Activated B cell treated with CpG ODN at 0.5 μM for 24 hours (primary cell): ENCODE results near the gene PLA2G3. TPM values are rescaled to one million over a fixed set of nuclear protein-coding genes. Genes with fewer than 3 reads are reported as not detected.

Experiments
- ATAC-seq: fragments of 200-7000 bp; cut with Tn5 transposase; one replicate; pipeline ENCODE4 v1.10.0; 2021; ENCODE audit warnings: low read depth, mild to moderate bottlenecking, moderate library complexity
- CTCF ChIA-PET: fragments of 350-600 bp; sonication (Branson Sonifier 250); formaldehyde crosslinking; loops from one replicate; lab custom pipeline; 2021; ENCODE audit warnings: antibody characterized with exemption; lab: Charles Lee
- POLR2A ChIA-PET: fragments of 350-600 bp; sonication (Branson Sonifier 250); formaldehyde crosslinking; loops from one replicate; lab custom pipeline; 2021; ENCODE audit warnings: antibody characterized with exemption; lab: Charles Lee
- DNase-seq: peaks from one replicate; pipeline ENCODE4 v3.0.0; 2022
- H3K27ac Mint-ChIP-seq: one replicate; pipeline ENCODE4 v1.8.0; 2020; ENCODE audit warnings: mixed read lengths
- H3K27me3 Mint-ChIP-seq: one replicate; pipeline ENCODE4 v1.8.0; 2021; ENCODE audit warnings: mixed read lengths
- H3K36me3 Mint-ChIP-seq: one replicate; pipeline ENCODE4 v1.8.0; 2021; ENCODE audit warnings: low read depth, mixed read lengths
- H3K4me1 Mint-ChIP-seq: one replicate; pipeline ENCODE4 v1.8.0; 2021; ENCODE audit warnings: mixed read lengths
- H3K4me3 Mint-ChIP-seq: one replicate; pipeline ENCODE4 v1.8.0; 2020; ENCODE audit warnings: mild to moderate bottlenecking, mixed read lengths
- H3K9me3 Mint-ChIP-seq: one replicate; pipeline ENCODE4 v1.8.0; 2020; ENCODE audit warnings: mixed read lengths
- intact Hi-C: fragments of 100-400 bp; cut with micrococcal nuclease; formaldehyde crosslinking; loops from one replicate; pipeline ENCODE4 v1.15.1; 2024
- total RNA-seq: library from RNA; stranded (reverse); gene quantifications from 2 replicates; pipeline ENCODE4 v1.2.3, GENCODE V29; 2022
- TF ChIP-seq, protein P1 (sequence below): fragments of 200-600 bp; IDR thresholded peaks from one replicate; pipeline ENCODE4 v1.8.0; 2022; ENCODE audit warnings: antibody characterized with exemption, mild to moderate bottlenecking

Gene PLA2G3
- total RNA-seq, 1 donor from 2014 or later = not detected

- H3K27me3 Mint-ChIP-seq = peaks cover 9% of the 10 kb centered on the region
- peaks cover 4% of the 10 kb centered on the region for H3K4me1 Mint-ChIP-seq
- CTCF ChIA-PET = no interaction called here
- DNase-seq = no peak
- no peaks in the 10 kb centered on the region for H3K9me3 Mint-ChIP-seq
- no peaks in the 10 kb centered on the region for H3K36me3 Mint-ChIP-seq
- intact Hi-C loops = no loop called here
- POLR2A ChIA-PET = no interaction called here
- H3K4me3 Mint-ChIP-seq = no peak overlapping the region
- H3K27ac Mint-ChIP-seq = no peak overlapping the region
- no peak for ATAC-seq
- TF ChIP-seq, protein P1, sequence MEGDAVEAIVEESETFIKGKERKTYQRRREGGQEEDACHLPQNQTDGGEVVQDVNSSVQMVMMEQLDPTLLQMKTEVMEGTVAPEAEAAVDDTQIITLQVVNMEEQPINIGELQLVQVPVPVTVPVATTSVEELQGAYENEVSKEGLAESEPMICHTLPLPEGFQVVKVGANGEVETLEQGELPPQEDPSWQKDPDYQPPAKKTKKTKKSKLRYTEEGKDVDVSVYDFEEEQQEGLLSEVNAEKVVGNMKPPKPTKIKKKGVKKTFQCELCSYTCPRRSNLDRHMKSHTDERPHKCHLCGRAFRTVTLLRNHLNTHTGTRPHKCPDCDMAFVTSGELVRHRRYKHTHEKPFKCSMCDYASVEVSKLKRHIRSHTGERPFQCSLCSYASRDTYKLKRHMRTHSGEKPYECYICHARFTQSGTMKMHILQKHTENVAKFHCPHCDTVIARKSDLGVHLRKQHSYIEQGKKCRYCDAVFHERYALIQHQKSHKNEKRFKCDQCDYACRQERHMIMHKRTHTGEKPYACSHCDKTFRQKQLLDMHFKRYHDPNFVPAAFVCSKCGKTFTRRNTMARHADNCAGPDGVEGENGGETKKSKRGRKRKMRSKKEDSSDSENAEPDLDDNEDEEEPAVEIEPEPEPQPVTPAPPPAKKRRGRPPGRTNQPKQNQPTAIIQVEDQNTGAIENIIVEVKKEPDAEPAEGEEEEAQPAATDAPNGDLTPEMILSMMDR = no peak
Measured at GRCh38 chr22:31125521-31126117, 14.7 kb downstream of the PLA2G3 start.

GRCh38 chr22:31124811-31125465, 15.4 kb downstream of the PLA2G3 start:
- POLR2A ChIA-PET = no interaction called here
- no peak for ATAC-seq

GRCh38 chr22:31124290-31124689, 16.0 kb downstream of the PLA2G3 start:
- POLR2A ChIA-PET = no interaction called here
- Mint-ChIP-seq H3K27ac (no peak overlapping the region), H3K9me3 (no peaks in the 10 kb centered on the region), H3K27me3 (peaks cover 9% of the 10 kb centered on the region), H3K36me3 (no peaks in the 10 kb centered on the region), H3K4me1 (peaks cover 4% of the 10 kb centered on the region), H3K4me3 (no peak overlapping the region)
- DNase-seq (no peak), ATAC-seq (no peak)
- intact Hi-C loops = no loop called here
- CTCF ChIA-PET = no interaction called here
- TF ChIP-seq, protein P1 = no peak

More at GRCh38 chr22:31124811-31125465, 15.4 kb downstream of the PLA2G3 start:
- TF ChIP-seq, protein P1 = no peak
- intact Hi-C loops = no loop called here
- H3K36me3 Mint-ChIP-seq = no peaks in the 10 kb centered on the region
- DNase-seq = no peak
- no peaks in the 10 kb centered on the region for H3K9me3 Mint-ChIP-seq
- peaks cover 4% of the 10 kb centered on the region for H3K4me1 Mint-ChIP-seq
- CTCF ChIA-PET = no interaction called here
- peaks cover 9% of the 10 kb centered on the region for H3K27me3 Mint-ChIP-seq
- no peak overlapping the region for H3K27ac Mint-ChIP-seq
- H3K4me3 Mint-ChIP-seq = no peak overlapping the region

DNA sequence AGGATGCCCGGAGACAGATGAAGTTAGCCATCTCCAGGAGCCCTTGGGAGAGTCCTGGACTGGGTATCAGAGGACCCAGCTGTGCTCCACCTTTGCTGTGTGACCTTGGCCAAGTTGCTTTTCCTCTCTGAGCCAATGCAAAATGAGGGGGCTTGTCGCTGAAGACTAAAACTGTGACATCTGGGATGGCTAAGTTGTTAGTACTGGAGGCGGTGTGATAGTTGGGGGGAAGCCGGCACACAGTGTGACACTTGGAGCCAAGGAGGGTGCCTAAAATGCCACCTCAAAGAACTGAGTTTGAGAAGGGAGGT, 17.1 kb downstream of the PLA2G3 start:
- ChIA-PET POLR2A (no interaction called here), CTCF (no interaction called here)
- no peaks in the 10 kb centered on the region for H3K36me3 Mint-ChIP-seq
- H3K9me3 Mint-ChIP-seq = no peaks in the 10 kb centered on the region
- peaks cover 4% of the 10 kb centered on the region for H3K4me1 Mint-ChIP-seq
- intact Hi-C loops = no loop called here
- TF ChIP-seq, protein P1 = no peak
- H3K27ac Mint-ChIP-seq = no peak overlapping the region
- no peak for DNase-seq
- H3K4me3 Mint-ChIP-seq = no peak overlapping the region
- ATAC-seq = no peak
- H3K27me3 Mint-ChIP-seq = peaks cover 7% of the 10 kb centered on the region

DNA sequence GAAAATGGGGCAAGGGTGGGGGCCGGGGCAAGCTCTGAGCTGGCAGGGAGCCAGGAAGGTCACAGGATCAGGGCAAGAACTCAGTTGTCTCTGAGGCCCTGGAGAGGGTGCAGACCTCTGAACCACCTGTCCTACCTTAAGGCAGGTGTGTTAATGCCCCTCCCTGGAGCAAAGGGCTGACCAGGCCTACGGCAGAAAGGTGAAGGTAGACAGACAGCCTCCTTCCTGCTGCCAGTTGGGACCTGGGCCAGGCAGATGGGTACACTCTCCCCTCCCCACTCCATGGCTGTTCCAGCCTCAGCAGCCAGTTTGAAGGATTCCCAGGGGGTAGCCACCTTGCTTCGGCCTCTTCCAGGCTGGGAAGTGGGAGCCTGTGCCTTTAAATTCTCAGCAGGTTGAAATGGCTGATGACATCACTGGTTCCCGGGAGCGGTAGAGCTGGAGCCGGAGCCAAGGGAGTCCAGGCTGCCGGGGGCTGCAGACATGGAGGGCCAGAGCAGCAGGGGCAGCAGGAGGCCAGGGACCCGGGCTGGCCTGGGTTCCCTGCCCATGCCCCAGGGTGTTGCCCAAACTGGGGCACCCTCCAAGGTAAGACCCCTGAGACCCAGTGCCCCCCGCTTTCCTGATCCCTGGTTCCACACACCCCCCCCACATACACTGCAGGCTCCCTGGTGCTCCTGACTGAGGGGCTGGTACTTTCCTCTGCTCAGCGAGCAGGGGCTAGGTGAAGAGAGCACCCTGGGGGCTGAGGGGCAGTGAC, 17.6 kb downstream of the PLA2G3 start, which contains the start of gene INPP5J:
TSS of gene INPP5J (plus strand) at position 435 of the 760 bp plus-strand sequence. CDS start at position 484, 49 bp downstream.
- H3K4me1 Mint-ChIP-seq = peaks cover 4% of the 10 kb centered on the region
- ATAC-seq = no peak
- peaks cover 4% of the 10 kb centered on the region for H3K27me3 Mint-ChIP-seq
- ChIA-PET POLR2A (no interaction called here), CTCF (no interaction called here)
- H3K27ac Mint-ChIP-seq = no peak within 1 kb of the TSS
- H3K4me3 Mint-ChIP-seq = no peak within 1 kb of the TSS
- H3K36me3 Mint-ChIP-seq = no peaks in the 10 kb centered on the region
- TF ChIP-seq, protein P1 = no peak
- no peak for DNase-seq
- no peaks in the 10 kb centered on the region for H3K9me3 Mint-ChIP-seq
- intact Hi-C loops = no loop called here
